Measurements from ENCODE around the gene MYL12B.

Gene MYL12B

DNA sequence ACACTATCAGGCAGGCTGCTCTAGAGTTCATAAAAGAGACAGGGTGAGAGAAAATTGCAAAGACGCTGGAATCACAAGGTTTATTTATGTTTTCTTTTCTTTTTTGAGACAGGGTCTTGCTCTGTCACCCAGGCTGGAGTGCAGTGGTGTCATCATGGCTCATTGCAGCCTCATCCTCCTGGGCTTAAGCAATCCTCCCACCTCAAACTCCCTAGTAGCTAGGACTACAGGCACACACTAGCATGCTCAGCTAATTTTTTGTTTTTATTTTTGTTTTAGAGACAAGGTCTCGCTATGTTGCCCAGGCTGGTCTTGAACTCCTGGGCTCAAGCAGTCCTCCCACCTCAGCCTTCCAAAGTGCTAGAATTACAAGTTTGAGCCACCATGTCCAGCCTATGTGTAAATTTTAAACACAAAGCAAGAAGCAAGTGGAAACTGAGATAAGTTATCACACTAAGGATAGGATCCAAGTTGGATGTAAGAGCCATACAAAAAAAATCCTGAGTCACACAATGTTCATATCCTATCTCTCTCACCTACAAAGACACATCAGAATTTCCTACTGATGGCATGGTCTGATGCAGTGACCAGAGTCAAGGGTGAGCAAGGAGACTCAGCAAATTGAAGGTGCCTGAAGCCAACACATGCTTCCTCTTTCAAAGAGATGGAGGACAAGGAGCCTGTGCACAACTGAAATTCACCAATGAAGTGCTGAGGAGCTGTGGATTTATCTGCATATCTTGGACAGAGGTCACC is 31.4 kb downstream of the MYL12B start:
- ChIA-PET POLR2A (no interaction called here), CTCF (interaction anchor here (0.6 to 2.1 kb wide), 3 partner anchors 11 to 300 kb away, joined by 3 to 7 read pairs (median 3); no protein-coding TSS in a partner anchor)
- H3K36me3 ChIP-seq (ENCODE audit: control insufficient read depth in 2 of 2, insufficient read depth in 1 of 2, low read length in 2 of 2) = no peaks in the 10 kb centered on the region
- no peaks in the 10 kb centered on the region; the same call in none of the 2 replicates for H3K9me3 ChIP-seq (ENCODE audit: control insufficient read depth, insufficient read depth, low read depth, low read length)
- H3K27ac ChIP-seq (ENCODE audit: extremely low read depth, low read depth, low read length) = no peak overlapping the region
- no peak overlapping the region for H3K4me3 ChIP-seq (ENCODE audit: low read depth, low read length)
- TF ChIP-seq KLF8 (tag by site-specific recombination; IDR thresholded peaks at IDR 0.05) (no peak), ZNF658 (tag by site-specific recombination; IDR thresholded peaks at IDR 0.05) (no peak), TRIM28 (IDR thresholded peaks at IDR 0.05; ENCODE audit: borderline replicate concordance, low read length) (no peak), ZSCAN30 (tag by site-specific recombination; IDR thresholded peaks at IDR 0.05) (no peak), SCRT2 (tag by site-specific recombination; IDR thresholded peaks at IDR 0.05) (no peak), ZNF629 (tag by site-specific recombination; IDR thresholded peaks at IDR 0.05) (no peak), ZNF248 (tag by site-specific recombination; IDR thresholded peaks at IDR 0.05) (no peak), ZNF16 (tag by site-specific recombination; IDR thresholded peaks at IDR 0.05; ENCODE audit: low read depth) (no peak), ZNF768 (tag by site-specific recombination; IDR thresholded peaks at IDR 0.05) (no peak), ZNF239 (tag by site-specific recombination; IDR thresholded peaks at IDR 0.05) (no peak), ZXDB (tag by site-specific recombination; IDR thresholded peaks at IDR 0.05) (no peak), ZNF548 (tag by site-specific recombination; IDR thresholded peaks at IDR 0.05) (no peak)
- TF ChIP-seq, protein P1, sequence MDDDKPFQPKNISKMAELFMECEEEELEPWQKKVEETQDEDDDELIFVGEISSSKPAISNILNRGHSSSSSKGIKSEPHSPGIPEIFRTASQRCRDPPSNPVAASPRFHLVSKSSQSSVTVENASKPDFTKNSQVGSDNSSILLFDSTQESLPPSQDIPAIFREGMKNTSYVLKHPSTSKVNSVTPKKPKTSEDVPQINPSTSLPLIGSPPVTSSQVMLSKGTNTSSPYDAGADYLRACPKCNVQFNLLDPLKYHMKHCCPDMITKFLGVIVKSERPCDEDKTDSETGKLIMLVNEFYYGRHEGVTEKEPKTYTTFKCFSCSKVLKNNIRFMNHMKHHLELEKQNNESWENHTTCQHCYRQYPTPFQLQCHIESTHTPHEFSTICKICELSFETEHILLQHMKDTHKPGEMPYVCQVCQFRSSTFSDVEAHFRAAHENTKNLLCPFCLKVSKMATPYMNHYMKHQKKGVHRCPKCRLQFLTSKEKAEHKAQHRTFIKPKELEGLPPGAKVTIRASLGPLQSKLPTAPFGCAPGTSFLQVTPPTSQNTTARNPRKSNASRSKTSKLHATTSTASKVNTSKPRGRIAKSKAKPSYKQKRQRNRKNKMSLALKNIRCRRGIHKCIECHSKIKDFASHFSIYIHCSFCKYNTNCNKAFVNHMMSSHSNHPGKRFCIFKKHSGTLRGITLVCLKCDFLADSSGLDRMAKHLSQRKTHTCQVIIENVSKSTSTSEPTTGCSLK (tag by site-specific recombination; IDR thresholded peaks at IDR 0.05) = no peak
- TF ChIP-seq, protein P2, sequence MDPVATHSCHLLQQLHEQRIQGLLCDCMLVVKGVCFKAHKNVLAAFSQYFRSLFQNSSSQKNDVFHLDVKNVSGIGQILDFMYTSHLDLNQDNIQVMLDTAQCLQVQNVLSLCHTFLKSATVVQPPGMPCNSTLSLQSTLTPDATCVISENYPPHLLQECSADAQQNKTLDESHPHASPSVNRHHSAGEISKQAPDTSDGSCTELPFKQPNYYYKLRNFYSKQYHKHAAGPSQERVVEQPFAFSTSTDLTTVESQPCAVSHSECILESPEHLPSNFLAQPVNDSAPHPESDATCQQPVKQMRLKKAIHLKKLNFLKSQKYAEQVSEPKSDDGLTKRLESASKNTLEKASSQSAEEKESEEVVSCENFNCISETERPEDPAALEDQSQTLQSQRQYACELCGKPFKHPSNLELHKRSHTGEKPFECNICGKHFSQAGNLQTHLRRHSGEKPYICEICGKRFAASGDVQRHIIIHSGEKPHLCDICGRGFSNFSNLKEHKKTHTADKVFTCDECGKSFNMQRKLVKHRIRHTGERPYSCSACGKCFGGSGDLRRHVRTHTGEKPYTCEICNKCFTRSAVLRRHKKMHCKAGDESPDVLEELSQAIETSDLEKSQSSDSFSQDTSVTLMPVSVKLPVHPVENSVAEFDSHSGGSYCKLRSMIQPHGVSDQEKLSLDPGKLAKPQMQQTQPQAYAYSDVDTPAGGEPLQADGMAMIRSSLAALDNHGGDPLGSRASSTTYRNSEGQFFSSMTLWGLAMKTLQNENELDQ (tag by site-specific recombination; IDR thresholded peaks at IDR 0.05; ENCODE audit: low read depth) = no peak
- peaks cover 4% of the 10 kb centered on the region; the same call in 1 of the 2 replicates for H3K4me1 ChIP-seq (ENCODE audit: control insufficient read depth, insufficient read depth, low read length)

DNA sequence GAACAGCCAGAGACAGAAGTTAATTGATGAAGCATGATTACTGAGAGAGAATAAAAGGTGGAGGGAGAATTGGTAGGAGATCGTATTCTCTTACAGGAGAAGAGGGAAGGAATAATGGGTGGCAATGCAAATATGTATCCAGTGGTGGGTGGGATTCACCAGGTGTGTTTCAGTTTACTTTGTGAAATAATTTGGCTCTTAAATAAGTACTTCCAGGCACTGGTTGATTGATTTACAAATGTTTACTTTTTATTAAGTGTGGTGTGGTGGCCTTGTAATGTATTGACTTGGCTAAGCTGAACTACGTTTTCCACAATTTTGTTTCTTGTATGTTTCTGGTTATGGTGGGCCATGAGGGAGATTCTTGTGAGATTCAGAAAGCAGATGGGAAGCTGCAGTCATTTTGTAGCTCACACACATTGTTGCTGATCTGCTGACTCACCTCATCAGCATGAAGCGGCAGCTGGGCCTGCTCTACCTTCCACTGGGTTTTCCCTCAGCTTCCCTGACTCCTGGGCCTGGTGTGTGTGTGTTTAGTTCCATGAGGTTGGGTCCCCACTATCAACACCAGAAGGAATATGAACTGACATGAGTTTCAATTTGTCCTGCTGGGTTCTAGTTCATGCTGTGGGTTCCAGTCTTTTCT is 32.6 kb downstream of the MYL12B start:
- no peaks in the 10 kb centered on the region for H3K36me3 ChIP-seq (ENCODE audit: control insufficient read depth in 2 of 2, insufficient read depth in 1 of 2, low read length in 2 of 2)
- H3K9me3 ChIP-seq (ENCODE audit: control insufficient read depth, insufficient read depth, low read depth, low read length) = no peaks in the 10 kb centered on the region; the same call in none of the 2 replicates
- H3K27ac ChIP-seq (ENCODE audit: extremely low read depth, low read depth, low read length) = no peak overlapping the region
- peaks cover 4% of the 10 kb centered on the region; the same call in 1 of the 2 replicates for H3K4me1 ChIP-seq (ENCODE audit: control insufficient read depth, insufficient read depth, low read length)
- TF ChIP-seq ZNF560 (tag by site-specific recombination; IDR thresholded peaks at IDR 0.05; ENCODE audit: borderline replicate concordance) (no peak), ZNF155 (tag by site-specific recombination; IDR thresholded peaks at IDR 0.05) (no peak), PRDM1 (tag by site-specific recombination; IDR thresholded peaks at IDR 0.05) (no peak), IKZF3 (tag by site-specific recombination; IDR thresholded peaks at IDR 0.05) (no peak), ZBTB20 (tag by site-specific recombination; IDR thresholded peaks at IDR 0.05) (no peak), ZNF843 (tag by site-specific recombination; IDR thresholded peaks at IDR 0.05) (no peak)
- TF ChIP-seq, protein P3, sequence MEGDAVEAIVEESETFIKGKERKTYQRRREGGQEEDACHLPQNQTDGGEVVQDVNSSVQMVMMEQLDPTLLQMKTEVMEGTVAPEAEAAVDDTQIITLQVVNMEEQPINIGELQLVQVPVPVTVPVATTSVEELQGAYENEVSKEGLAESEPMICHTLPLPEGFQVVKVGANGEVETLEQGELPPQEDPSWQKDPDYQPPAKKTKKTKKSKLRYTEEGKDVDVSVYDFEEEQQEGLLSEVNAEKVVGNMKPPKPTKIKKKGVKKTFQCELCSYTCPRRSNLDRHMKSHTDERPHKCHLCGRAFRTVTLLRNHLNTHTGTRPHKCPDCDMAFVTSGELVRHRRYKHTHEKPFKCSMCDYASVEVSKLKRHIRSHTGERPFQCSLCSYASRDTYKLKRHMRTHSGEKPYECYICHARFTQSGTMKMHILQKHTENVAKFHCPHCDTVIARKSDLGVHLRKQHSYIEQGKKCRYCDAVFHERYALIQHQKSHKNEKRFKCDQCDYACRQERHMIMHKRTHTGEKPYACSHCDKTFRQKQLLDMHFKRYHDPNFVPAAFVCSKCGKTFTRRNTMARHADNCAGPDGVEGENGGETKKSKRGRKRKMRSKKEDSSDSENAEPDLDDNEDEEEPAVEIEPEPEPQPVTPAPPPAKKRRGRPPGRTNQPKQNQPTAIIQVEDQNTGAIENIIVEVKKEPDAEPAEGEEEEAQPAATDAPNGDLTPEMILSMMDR (tag by site-specific recombination; IDR thresholded peaks at IDR 0.05) = no peak
- TF ChIP-seq, protein P4, sequence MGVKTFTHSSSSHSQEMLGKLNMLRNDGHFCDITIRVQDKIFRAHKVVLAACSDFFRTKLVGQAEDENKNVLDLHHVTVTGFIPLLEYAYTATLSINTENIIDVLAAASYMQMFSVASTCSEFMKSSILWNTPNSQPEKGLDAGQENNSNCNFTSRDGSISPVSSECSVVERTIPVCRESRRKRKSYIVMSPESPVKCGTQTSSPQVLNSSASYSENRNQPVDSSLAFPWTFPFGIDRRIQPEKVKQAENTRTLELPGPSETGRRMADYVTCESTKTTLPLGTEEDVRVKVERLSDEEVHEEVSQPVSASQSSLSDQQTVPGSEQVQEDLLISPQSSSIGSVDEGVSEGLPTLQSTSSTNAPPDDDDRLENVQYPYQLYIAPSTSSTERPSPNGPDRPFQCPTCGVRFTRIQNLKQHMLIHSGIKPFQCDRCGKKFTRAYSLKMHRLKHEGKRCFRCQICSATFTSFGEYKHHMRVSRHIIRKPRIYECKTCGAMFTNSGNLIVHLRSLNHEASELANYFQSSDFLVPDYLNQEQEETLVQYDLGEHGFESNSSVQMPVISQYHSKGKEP (tag by site-specific recombination; IDR thresholded peaks at IDR 0.05) = no peak
- TF ChIP-seq, protein P5, sequence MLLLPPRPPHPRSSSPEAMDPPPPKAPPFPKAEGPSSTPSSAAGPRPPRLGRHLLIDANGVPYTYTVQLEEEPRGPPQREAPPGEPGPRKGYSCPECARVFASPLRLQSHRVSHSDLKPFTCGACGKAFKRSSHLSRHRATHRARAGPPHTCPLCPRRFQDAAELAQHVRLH (tag by site-specific recombination; IDR thresholded peaks at IDR 0.05) = no peak
- H3K4me3 ChIP-seq (ENCODE audit: low read depth, low read length) = no peak overlapping the region
- ChIA-PET POLR2A (interaction anchor here (1.1 kb wide), 1 partner anchor 153 kb away, joined by 4 read pairs; no protein-coding TSS in a partner anchor), CTCF (interaction anchor here (0.9 to 2.1 kb wide), 4 partner anchors 30 to 372 kb away, joined by 3 to 8 read pairs (median 5); no protein-coding TSS in a partner anchor)

All from HEK293 (cell line).